Thoracic aorta (tissue), 2 donors: ENCODE data around the gene RSAD1. TPM values are rescaled to one million over a fixed set of nuclear protein-coding genes. Genes with fewer than 3 reads are reported as not detected.
"Not testable (repeated sequence)": the region's sequence is repeated elsewhere in the genome, so short reads cannot be mapped to it uniquely, and the experiment has no call there.

Source experiments
- ATAC-seq: fragments of 150-250 bp; one replicate; pipeline ENCODE4 v1.8.0; 2017; ENCODE audit warnings: low read depth; ENCODE audit not compliant: insufficient number of reproducible peaks, low FRiP score
- DNase-seq: peaks from one replicate; pipeline ENCODE4 v3.0.0-alpha.2; 2020; ENCODE audit warnings: low spot score
- H3K27ac ChIP-seq, 2 donors: fragments of 200-600 bp; sonication (generic); 1 replicate in 1 of 2; 2 replicates in 1 of 2; pipeline ENCODE4 v1.5.1; 2016; ENCODE audit warnings: mild to moderate bottlenecking in 2 of 2, moderate library complexity in 2 of 2
- H3K27me3 ChIP-seq: fragments of 200-600 bp; sonication (generic); replicated peaks from 2 replicates; pipeline ENCODE4 v1.6.0; 2016; ENCODE audit warnings: mild to moderate bottlenecking; ENCODE audit not compliant: insufficient read depth
- H3K36me3 ChIP-seq: fragments of 200-600 bp; sonication (generic); one replicate; pipeline ENCODE4 v1.5.1; 2016
- H3K4me1 ChIP-seq, 2 donors: fragments of 200-600 bp; sonication (generic); 1 replicate in 1 of 2; 2 replicates in 1 of 2; pipeline versions ENCODE4 v1.5.1 to v1.6.0; 2016; ENCODE audit warnings: low read depth in 2 of 2, mild to moderate bottlenecking in 1 of 2; ENCODE audit not compliant: control insufficient read depth in 1 of 2
- H3K4me3 ChIP-seq: fragments of 200-600 bp; sonication (generic); 2 replicates; pipeline ENCODE4 v1.5.1; 2016; ENCODE audit warnings: mild to moderate bottlenecking
- H3K9me3 ChIP-seq: fragments of 200-600 bp; sonication (generic); 2 replicates; pipeline ENCODE4 v1.5.1; 2016
- CTCF ChIP-seq: fragments of 200-600 bp; sonication (generic); IDR thresholded peaks from one replicate; pipeline ENCODE4 v1.5.1; 2019; ENCODE audit warnings: antibody characterized with exemption
- total RNA-seq, 2 donors: library from RNA; depleted of rRNA; stranded (reverse); fragments of >200 nt; gene quantifications; one replicate each; pipeline versions ENCODE4 v1.1.0 to v1.2.3, GENCODE V29; 2016

RSAD1 gene
- total RNA-seq, 2 donors from 2014 or later: 21.4 to 35.3 TPM

- H3K9me3 ChIP-seq: no peaks in the 10 kb centered on the region
- H3K27ac ChIP-seq: no peak overlapping the region
- no peaks in the 10 kb centered on the region for H3K36me3 ChIP-seq
- H3K4me1 ChIP-seq: peaks cover 12 to 13% of the 10 kb centered on the region in 2 donors
- H3K27me3 ChIP-seq: no peaks in the 10 kb centered on the region
- ATAC-seq (no peak), DNase-seq (no peak)
- TF ChIP-seq CTCF: no peak
- no peak overlapping the region for H3K4me3 ChIP-seq
Measured at GRCh38 chr17:50469671-50470305, 8.9 kb upstream of the RSAD1 start.

GRCh38 chr17:50470426-50470825 is 8.2 kb upstream of the RSAD1 start:
- Histone ChIP-seq H3K9me3 (no peaks in the 10 kb centered on the region), H3K27ac (no peak overlapping the region), H3K27me3 (no peaks in the 10 kb centered on the region), H3K36me3 (no peaks in the 10 kb centered on the region), H3K4me3 (no peak overlapping the region), H3K4me1 (peaks cover 12 to 13% of the 10 kb centered on the region in 2 donors)
- DNase-seq (no peak), ATAC-seq (no peak)
- TF ChIP-seq CTCF: no peak

DNA sequence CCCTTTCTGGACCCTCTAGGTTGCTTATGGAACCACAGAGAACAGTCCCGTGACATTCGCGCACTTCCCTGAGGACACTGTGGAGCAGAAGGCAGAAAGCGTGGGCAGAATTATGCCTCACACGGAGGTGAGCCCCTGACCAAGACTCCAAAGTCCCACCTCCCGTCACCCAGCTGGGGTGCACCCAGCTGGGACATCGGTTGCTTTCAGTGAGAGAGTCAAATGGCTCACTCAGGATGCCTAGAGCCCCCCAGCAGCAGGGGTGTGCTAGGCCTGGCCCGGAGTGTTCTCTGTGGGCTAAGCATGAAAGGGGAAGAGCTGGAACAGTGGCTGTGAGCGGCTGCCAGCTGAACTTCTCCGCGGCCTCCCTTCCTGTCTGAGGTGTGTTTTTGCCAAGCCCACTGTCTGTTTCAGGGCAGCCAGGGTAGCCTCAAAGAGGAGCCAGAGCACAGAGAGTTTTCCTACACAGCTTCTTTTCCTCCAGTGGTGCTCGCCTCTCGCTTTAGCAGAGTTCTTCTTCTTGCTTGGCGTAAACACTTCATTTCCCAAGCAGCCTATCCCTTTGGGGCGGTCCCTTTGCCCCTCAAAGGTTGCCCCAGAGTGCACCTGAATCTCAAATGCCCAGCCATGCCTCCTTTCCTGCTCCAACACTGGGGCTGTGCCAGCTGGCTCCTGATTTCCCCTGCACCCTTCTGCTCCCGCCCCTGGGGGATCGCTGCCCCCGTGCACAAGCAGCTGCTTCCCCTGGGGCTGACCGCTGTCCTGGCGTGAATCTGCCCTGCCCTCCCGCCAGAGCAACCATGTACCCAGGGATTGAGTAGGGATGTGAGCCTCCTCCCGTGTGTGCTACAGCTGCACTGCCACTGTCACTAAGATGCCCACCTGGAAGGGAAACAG is 7.4 kb upstream of the RSAD1 start:
- Histone ChIP-seq H3K4me3 (no peak overlapping the region), H3K27me3 (no peaks in the 10 kb centered on the region), H3K27ac (no peak overlapping the region), H3K9me3 (no peaks in the 10 kb centered on the region), H3K36me3 (no peaks in the 10 kb centered on the region), H3K4me1 (peaks cover 12 to 13% of the 10 kb centered on the region in 2 donors)
- DNase-seq (no peak), ATAC-seq (no peak)
- TF ChIP-seq CTCF: no peak

- DNase-seq (no peak), ATAC-seq (no peak)
- H3K4me3 ChIP-seq: no peak overlapping the region
- no peaks in the 10 kb centered on the region for H3K9me3 ChIP-seq
- TF ChIP-seq CTCF: no peak
- H3K4me1 ChIP-seq: peaks cover 12 to 13% of the 10 kb centered on the region in 2 donors
- H3K36me3 ChIP-seq: no peaks in the 10 kb centered on the region
- no peak overlapping the region for H3K27ac ChIP-seq
- no peaks in the 10 kb centered on the region for H3K27me3 ChIP-seq
Measured at GRCh38 chr17:50472286-50472685, 6.4 kb upstream of the RSAD1 start.

GRCh38 chr17:50472761-50473161 is 5.9 kb upstream of the RSAD1 start:
- not testable (repeated sequence) for H3K27me3 ChIP-seq, H3K36me3 ChIP-seq, H3K4me3 ChIP-seq, H3K27ac ChIP-seq, DNase-seq, ATAC-seq, H3K9me3 ChIP-seq
- peaks cover 12 to 14% of the 10 kb centered on the region in 2 donors for H3K4me1 ChIP-seq
